ENCODE results near the gene DLX5. TPM values are rescaled to one million over a fixed set of nuclear protein-coding genes. Genes with fewer than 3 reads are reported as not detected.

Gene DLX5
- total RNA-seq, 4 donors from 2014 or later, result 0.49 to 0.54 TPM; not detected in 2

DNA sequence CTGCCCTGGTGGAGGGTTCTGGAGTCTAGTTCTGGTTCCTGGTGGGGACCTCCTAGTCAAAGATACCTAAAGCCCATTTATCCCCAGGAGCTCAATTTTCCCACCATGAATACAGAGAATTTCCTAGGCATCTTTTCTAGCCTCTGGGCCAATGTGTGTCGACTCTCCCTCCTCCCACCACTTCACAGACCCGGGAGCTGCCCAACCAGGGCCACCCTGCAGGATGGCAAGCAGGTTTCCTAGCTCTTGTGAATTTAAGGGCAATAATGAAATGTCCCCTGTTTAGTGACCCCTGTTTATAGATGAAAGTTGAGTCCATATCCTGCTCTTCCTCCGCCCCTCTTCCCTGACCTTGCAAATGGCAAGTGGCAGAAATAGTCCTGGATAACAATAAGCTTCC lies 9.4 kb downstream of the DLX5 start:
- H3K9me3 ChIP-seq, result peaks cover 0 to 6% (median 0%) of the 10 kb centered on the region in 3 donors
- H3K4me1 ChIP-seq, result peaks cover 0 to 27% (median 12%) of the 10 kb centered on the region in 3 donors
- H3K36me3 ChIP-seq, result no peaks in the 10 kb centered on the region
- H3K27ac ChIP-seq, result no peak overlapping the region
- no peak for ATAC-seq
- H3K4me3 ChIP-seq, result no peak overlapping the region
- TF ChIP-seq EP300 (IDR thresholded peaks at IDR 0.05) (no peak), POLR2AphosphoS5 (IDR thresholded peaks at IDR 0.05) (no peak), POLR2A (IDR thresholded peaks at IDR 0.05) (no peak)
- TF ChIP-seq, protein P1, sequence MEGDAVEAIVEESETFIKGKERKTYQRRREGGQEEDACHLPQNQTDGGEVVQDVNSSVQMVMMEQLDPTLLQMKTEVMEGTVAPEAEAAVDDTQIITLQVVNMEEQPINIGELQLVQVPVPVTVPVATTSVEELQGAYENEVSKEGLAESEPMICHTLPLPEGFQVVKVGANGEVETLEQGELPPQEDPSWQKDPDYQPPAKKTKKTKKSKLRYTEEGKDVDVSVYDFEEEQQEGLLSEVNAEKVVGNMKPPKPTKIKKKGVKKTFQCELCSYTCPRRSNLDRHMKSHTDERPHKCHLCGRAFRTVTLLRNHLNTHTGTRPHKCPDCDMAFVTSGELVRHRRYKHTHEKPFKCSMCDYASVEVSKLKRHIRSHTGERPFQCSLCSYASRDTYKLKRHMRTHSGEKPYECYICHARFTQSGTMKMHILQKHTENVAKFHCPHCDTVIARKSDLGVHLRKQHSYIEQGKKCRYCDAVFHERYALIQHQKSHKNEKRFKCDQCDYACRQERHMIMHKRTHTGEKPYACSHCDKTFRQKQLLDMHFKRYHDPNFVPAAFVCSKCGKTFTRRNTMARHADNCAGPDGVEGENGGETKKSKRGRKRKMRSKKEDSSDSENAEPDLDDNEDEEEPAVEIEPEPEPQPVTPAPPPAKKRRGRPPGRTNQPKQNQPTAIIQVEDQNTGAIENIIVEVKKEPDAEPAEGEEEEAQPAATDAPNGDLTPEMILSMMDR (IDR thresholded peaks at IDR 0.05), result no peak
- WGBS, 2 donors (ENCODE audit: low coverage in 1 of 2), result 13 to 25% methylated on average over 1 to 2 of the region's 3 CpGs
- peaks cover 100% of the 10 kb centered on the region for H3K27me3 ChIP-seq

DNA sequence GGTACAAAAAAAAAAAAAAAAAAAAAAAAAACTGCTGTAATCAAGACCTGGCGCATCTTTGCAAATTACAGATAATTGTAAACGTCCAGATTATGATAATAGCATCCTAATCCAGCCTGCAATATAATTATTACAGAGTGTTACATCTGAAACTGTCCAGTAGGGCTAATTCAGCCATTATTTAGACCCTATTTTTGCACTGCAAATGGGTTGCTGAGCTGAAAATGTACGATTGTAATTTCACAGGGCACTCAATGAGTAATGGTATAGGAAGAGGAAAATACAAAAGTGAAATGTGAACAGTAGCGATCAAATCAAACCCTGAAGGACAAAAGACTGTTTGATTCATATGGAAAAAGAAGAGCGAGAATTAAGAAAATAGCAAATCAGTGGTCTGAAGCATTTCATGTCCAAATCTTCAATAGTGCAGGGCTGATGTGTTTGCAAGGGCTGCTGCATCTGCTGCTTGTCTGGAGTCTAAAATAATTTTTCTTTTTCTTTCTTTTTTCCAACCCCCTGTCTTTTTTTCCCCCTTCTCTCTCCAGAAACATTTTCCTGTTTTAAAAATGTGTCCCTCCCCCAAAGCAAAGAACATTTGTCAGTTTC lies 10.4 kb downstream of the DLX5 start:
- Histone ChIP-seq H3K4me1 (peaks cover 0 to 27% (median 12%) of the 10 kb centered on the region in 3 donors), H3K9me3 (peaks cover 0 to 6% (median 0%) of the 10 kb centered on the region in 3 donors), H3K27me3 (peaks cover 100% of the 10 kb centered on the region), H3K36me3 (no peaks in the 10 kb centered on the region), H3K4me3 (no peak overlapping the region), H3K27ac (no peak overlapping the region)
- ATAC-seq, result no peak
- 24 to 28% methylated on average over 5 of the region's 5 CpGs for WGBS, 2 donors (ENCODE audit: low coverage in 1 of 2)
- TF ChIP-seq POLR2A (IDR thresholded peaks at IDR 0.05), result no peak
- TF ChIP-seq EP300 (IDR thresholded peaks at IDR 0.05), result no peak
- TF ChIP-seq POLR2AphosphoS5 (IDR thresholded peaks at IDR 0.05), result no peak
- TF ChIP-seq, protein P1 (IDR thresholded peaks at IDR 0.05), result no peak

DNA sequence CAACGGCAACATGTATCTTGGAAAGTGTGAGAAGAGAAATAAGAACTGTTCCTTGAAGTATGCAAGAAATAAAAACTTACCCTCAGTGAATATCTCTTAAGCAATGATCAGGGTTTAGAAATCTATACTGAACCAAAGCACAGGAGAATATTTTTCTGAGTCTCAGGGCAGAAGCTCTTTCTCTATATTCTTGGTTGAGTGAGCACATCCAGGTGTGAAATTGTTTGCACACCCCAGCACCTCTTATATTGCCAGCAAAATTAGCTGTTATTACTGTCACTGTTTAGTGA lies 10.8 kb downstream of the DLX5 start:
- ATAC-seq, result no peak
- no peak overlapping the region for H3K27ac ChIP-seq
- peaks cover 0 to 27% (median 12%) of the 10 kb centered on the region in 3 donors for H3K4me1 ChIP-seq
- no peaks in the 10 kb centered on the region for H3K36me3 ChIP-seq
- 12 to 27% methylated on average over 1 of the region's 1 CpG for WGBS, 2 donors (ENCODE audit: low coverage in 1 of 2)
- no peak for TF ChIP-seq POLR2AphosphoS5 (IDR thresholded peaks at IDR 0.05)
- no peak for TF ChIP-seq EP300 (IDR thresholded peaks at IDR 0.05)
- TF ChIP-seq, protein P1 (IDR thresholded peaks at IDR 0.05), result no peak
- TF ChIP-seq POLR2A (IDR thresholded peaks at IDR 0.05), result no peak
- peaks cover 100% of the 10 kb centered on the region for H3K27me3 ChIP-seq
- H3K9me3 ChIP-seq, result peaks cover 0 to 6% (median 0%) of the 10 kb centered on the region in 3 donors
- H3K4me3 ChIP-seq, result no peak overlapping the region

DNA sequence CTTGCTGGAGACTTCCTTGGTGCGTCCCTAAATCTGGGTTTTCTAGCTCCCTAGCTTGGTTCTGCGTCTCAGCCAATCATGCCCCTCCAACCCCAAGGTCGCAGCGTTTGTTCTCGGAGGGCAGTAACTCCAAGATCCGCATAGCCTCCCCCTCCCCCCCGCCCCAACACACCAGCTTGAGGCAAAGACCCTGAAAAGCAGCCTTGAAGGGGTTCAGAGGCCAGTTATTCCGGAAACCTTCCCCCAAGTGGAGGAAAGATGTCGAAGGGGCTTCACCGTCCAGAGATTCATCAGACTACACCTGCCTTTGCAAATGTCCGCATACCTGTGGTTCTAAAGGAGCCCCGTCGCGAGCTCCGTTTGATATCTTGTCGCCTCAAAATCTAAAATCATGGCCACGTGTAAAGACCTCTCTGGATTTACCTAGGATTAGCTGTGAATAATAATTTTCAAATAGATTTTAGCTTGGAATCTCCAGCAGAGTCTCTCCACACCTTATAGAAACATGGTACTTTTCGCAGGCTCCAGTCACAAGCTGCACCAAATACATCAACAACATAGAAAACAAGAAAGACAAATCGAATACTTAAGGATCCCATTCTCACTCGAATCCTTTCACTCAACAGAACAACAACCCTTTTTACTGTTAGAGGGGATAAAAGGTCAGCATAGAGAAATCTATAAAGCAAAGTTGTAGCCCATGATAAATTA lies 11.3 kb downstream of the DLX5 start:
- Histone ChIP-seq H3K36me3 (no peaks in the 10 kb centered on the region), H3K4me3 (no peak overlapping the region), H3K27me3 (peaks cover 100% of the 10 kb centered on the region), H3K9me3 (peaks cover 0 to 6% (median 0%) of the 10 kb centered on the region in 3 donors), H3K27ac (no peak overlapping the region), H3K4me1 (peaks cover 0 to 23% (median 11%) of the 10 kb centered on the region in 3 donors)
- ATAC-seq, result no peak
- WGBS, 2 donors (ENCODE audit: low coverage in 1 of 2), result 7 to 14% methylated on average over 8 to 14 of the region's 20 CpGs
- no peak for TF ChIP-seq POLR2A (IDR thresholded peaks at IDR 0.05)
- TF ChIP-seq EP300 (IDR thresholded peaks at IDR 0.05), result no peak
- TF ChIP-seq POLR2AphosphoS5 (IDR thresholded peaks at IDR 0.05), result no peak
- TF ChIP-seq, protein P1 (IDR thresholded peaks at IDR 0.05), result no peak
